K562 (cell line): ENCODE measurements around the gene PPP4C. TPM values are rescaled to one million over a fixed set of nuclear protein-coding genes. Genes with fewer than 3 reads are reported as not detected.

Experiments
- CTBP1 ChIP-seq: fragments of 450-650 bp; IDR thresholded peaks from 2 replicates; pipeline ENCODE4 v1.6.1; 2016; ENCODE audit warnings: borderline replicate concordance
- ESRRB ChIP-seq: fragments of 250-450 bp; sonication (Bioruptor Pico); IDR thresholded peaks from 2 replicates; pipeline ENCODE4 v1.5.0; 2020; ENCODE audit warnings: mild to moderate bottlenecking, moderate library complexity, borderline replicate concordance
- HLTF ChIP-seq: fragments of 450-650 bp; IDR thresholded peaks from 2 replicates; pipeline ENCODE4 v1.6.1; 2016
- HOMEZ ChIP-seq: fragments of 250-450 bp; sonication (Bioruptor Pico); IDR thresholded peaks from 2 replicates; pipeline ENCODE4 v1.4.0; 2020; ENCODE audit warnings: mild to moderate bottlenecking, moderate library complexity
- MAFK ChIP-seq: IDR thresholded peaks from 2 replicates; pipeline ENCODE4 v1.6.1; 2011; ENCODE audit warnings: low read length, improper control_type of control experiment
- MYNN ChIP-seq, 2 experiments: sonication (generic); formaldehyde crosslinking in 1 of 2; IDR thresholded peaks; 2 replicates each; pipeline versions ENCODE4 v1.5.0 to v1.6.1; 2016 to 2020; ENCODE audit warnings: antibody characterized with exemption in 1 of 2, missing genetic modification reagents in 1 of 2
- NR2C1 ChIP-seq, 2 experiments: fragments of 450-650 bp; IDR thresholded peaks; 2 replicates each; pipeline ENCODE4 v1.6.1; 2017; ENCODE audit warnings: mild to moderate bottlenecking in 2 of 2, antibody characterized with exemption in 1 of 2, inconsistent platforms in 1 of 2, missing compliant biosample characterization in 1 of 2, missing genetic modification characterization in 1 of 2
- PHF20 ChIP-seq: fragments of 450-650 bp; IDR thresholded peaks from 2 replicates; pipeline ENCODE4 v1.6.1; 2018; ENCODE audit not compliant: partially characterized antibody
- RBM39 ChIP-seq: fragments of 200-400 bp; formaldehyde crosslinking; optimal IDR thresholded peaks from 2 replicates; pipeline ENCODE3; 2018; ENCODE audit warnings: low read depth, low read length
- SRSF1 ChIP-seq: fragments of 200-400 bp; formaldehyde crosslinking; IDR thresholded peaks from 2 replicates; pipeline ENCODE4 v1.6.1; 2017; ENCODE audit warnings: mild to moderate bottlenecking, low read depth, low read length, moderate library complexity
- TAF7 ChIP-seq: fragments of 450-650 bp; IDR thresholded peaks from 2 replicates; pipeline ENCODE4 v1.6.1; 2016; ENCODE audit warnings: missing genetic modification characterization, missing compliant biosample characterization
- ZNF24 ChIP-seq: fragments of 450-650 bp; IDR thresholded peaks from 2 replicates; pipeline ENCODE4 v1.6.1; 2016
- ZNF583 ChIP-seq: fragments of 250-450 bp; sonication (Bioruptor Pico); IDR thresholded peaks from 2 replicates; pipeline ENCODE4 v1.4.0; 2020
- polyA plus RNA-seq, 8 experiments: library from polyadenylated mRNA; depleted of rRNA in 4 of 8; stranded (reverse) in 5 of 8; unstranded in 3 of 8; fragments of >200 nt; fragmentation: Nextera tagmentation in 2 of 8; fragmentation: Illumina TruSeq in 1 of 8; extraction: Ambion mirVana in 2 of 8; extraction: Trizol in 1 of 8; gene quantifications; 2 replicates each; pipeline versions ENCODE4 v1.2.1 to v1.2.3, GENCODE V29; 2011 to 2014; ENCODE audit warnings: inconsistent platforms in 1 of 8, missing spikeins in 1 of 8
- total RNA-seq, 7 experiments: library from RNA; depleted of rRNA in 6 of 7; stranded (reverse); fragments of >200 nt in 6 of 7; fragmentation: Illumina TruSeq in 2 of 7; extraction: Trizol in 2 of 7; gene quantifications; 2 replicates each; pipeline versions ENCODE4 v1.2.1 to v1.2.3, GENCODE V29; 2011 to 2021; ENCODE audit warnings: low replicate concordance in 1 of 7
- TF ChIP-seq, protein P1 (sequence below): fragments of 250-450 bp; sonication (Bioruptor Pico); IDR thresholded peaks from 2 replicates; pipeline ENCODE4 v1.5.0; 2021
- TF ChIP-seq, protein P2 (sequence below): IDR thresholded peaks from 3 replicates; pipeline ENCODE4 v1.6.1; 2011; ENCODE audit warnings: borderline replicate concordance, mild to moderate bottlenecking, moderate library complexity; ENCODE audit not compliant: insufficient read length; ENCODE audit errors: extremely low read depth
- TF ChIP-seq, protein P3 (sequence below): sonication (generic); formaldehyde crosslinking; IDR thresholded peaks from 2 replicates; pipeline ENCODE4 v1.8.0; 2022; ENCODE audit warnings: mild to moderate bottlenecking, missing genetic modification reagents
- TF ChIP-seq, protein P4 (sequence below), 2 experiments: fragments of 150-350 bp in 1 of 2; IDR thresholded peaks; 2 replicates each; pipeline ENCODE4 v1.6.1; 2012 to 2016; ENCODE audit warnings: low read depth in 2 of 2, low read length in 2 of 2, mild to moderate bottlenecking in 1 of 2, moderate library complexity in 1 of 2

PPP4C gene
- total and polyA plus RNA-seq, 9 of the 15 experiments (the other 6 are each of a cell fraction or from before 2014, with no cell fraction given) = 3.5 to 183 (median 131) TPM

DNA sequence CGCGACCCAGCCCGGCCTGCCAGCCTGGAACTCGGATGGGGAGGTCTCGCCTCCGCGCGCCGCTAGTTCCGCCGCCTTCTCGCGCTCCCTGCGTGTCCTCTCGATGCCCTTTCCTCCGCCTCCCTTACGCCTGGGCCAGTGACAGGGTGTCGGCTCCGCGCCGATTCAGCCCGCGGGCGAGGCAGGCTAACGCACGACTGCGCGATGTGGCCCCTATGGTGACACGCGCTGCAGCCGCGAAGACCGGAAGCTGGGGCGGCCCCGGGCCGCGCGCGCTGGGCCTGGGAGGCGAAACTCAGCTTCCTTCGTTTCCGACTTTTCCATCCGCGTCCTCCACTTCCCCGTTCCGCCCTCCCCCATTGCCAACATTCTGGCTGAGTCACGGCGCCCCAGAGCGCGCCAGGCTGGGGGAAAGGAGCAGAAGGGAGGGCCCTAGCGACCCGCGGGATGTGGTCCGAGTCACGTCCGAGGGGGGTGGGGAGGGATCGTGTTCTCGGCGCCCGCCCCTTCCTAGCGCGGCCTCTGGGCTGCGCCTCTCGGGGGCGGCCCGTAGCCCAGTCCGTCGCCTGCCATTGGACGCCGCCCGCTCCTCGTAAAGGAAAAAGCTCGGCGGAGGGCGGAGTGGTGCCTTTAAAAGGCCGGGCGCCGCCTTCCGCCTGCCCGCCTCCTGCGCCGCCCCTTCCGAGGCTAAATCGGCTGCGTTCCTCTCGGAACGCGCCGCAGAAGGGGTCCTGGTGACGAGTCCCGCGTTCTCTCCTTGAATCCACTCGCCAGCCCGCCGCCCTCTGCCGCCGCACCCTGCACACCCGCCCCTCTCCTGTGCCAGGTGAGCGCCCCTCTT lies 10.5 kb upstream of the PPP4C start, which contains the start of gene ALDOA (continued):
- TF ChIP-seq, protein P1, sequence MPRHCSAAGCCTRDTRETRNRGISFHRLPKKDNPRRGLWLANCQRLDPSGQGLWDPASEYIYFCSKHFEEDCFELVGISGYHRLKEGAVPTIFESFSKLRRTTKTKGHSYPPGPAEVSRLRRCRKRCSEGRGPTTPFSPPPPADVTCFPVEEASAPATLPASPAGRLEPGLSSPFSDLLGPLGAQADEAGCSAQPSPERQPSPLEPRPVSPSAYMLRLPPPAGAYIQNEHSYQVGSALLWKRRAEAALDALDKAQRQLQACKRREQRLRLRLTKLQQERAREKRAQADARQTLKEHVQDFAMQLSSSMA = no peak; the same call in 1 of the 2 replicates
- TF ChIP-seq HOMEZ (CRISPR knock-in tag) (no peak), NR2C1 (IDR thresholded peaks at IDR 0.05) (no peak), NR2C1 (tag; IDR thresholded peaks at IDR 0.05) (no peak), ZNF583 (CRISPR knock-in tag) (no peak), RBM39 (no peak), HLTF (no peak), TAF7 (tag) (peak; percentile 70), ESRRB (no peak), CTBP1 (peak; percentile 97), SRSF1 (no peak), ZNF24 (peak; percentile 73; the same call in 1 of the 2 replicates), MAFK (peak; percentile 86), MYNN (IDR thresholded peaks at IDR 0.05) (peak; percentile 55; the same call in 1 of the 2 replicates), MYNN (CRISPR knock-in tag; IDR thresholded peaks at IDR 0.05) (no peak), PHF20 (peak; percentile 83)
- TF ChIP-seq, protein P2, sequence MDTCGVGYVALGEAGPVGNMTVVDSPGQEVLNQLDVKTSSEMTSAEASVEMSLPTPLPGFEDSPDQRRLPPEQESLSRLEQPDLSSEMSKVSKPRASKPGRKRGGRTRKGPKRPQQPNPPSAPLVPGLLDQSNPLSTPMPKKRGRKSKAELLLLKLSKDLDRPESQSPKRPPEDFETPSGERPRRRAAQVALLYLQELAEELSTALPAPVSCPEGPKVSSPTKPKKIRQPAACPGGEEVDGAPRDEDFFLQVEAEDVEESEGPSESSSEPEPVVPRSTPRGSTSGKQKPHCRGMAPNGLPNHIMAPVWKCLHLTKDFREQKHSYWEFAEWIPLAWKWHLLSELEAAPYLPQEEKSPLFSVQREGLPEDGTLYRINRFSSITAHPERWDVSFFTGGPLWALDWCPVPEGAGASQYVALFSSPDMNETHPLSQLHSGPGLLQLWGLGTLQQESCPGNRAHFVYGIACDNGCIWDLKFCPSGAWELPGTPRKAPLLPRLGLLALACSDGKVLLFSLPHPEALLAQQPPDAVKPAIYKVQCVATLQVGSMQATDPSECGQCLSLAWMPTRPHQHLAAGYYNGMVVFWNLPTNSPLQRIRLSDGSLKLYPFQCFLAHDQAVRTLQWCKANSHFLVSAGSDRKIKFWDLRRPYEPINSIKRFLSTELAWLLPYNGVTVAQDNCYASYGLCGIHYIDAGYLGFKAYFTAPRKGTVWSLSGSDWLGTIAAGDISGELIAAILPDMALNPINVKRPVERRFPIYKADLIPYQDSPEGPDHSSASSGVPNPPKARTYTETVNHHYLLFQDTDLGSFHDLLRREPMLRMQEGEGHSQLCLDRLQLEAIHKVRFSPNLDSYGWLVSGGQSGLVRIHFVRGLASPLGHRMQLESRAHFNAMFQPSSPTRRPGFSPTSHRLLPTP = no peak
- TF ChIP-seq, protein P3, sequence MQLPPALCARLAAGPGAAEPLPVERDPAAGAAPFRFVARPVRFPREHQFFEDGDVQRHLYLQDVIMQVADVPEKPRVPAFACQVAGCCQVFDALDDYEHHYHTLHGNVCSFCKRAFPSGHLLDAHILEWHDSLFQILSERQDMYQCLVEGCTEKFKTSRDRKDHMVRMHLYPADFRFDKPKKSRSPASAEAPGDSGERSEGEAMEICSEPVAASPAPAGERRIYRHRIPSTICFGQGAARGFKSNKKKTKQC (CRISPR knock-in tag) = no peak; the same call in 1 of the 2 replicates
- TF ChIP-seq, protein P4, sequence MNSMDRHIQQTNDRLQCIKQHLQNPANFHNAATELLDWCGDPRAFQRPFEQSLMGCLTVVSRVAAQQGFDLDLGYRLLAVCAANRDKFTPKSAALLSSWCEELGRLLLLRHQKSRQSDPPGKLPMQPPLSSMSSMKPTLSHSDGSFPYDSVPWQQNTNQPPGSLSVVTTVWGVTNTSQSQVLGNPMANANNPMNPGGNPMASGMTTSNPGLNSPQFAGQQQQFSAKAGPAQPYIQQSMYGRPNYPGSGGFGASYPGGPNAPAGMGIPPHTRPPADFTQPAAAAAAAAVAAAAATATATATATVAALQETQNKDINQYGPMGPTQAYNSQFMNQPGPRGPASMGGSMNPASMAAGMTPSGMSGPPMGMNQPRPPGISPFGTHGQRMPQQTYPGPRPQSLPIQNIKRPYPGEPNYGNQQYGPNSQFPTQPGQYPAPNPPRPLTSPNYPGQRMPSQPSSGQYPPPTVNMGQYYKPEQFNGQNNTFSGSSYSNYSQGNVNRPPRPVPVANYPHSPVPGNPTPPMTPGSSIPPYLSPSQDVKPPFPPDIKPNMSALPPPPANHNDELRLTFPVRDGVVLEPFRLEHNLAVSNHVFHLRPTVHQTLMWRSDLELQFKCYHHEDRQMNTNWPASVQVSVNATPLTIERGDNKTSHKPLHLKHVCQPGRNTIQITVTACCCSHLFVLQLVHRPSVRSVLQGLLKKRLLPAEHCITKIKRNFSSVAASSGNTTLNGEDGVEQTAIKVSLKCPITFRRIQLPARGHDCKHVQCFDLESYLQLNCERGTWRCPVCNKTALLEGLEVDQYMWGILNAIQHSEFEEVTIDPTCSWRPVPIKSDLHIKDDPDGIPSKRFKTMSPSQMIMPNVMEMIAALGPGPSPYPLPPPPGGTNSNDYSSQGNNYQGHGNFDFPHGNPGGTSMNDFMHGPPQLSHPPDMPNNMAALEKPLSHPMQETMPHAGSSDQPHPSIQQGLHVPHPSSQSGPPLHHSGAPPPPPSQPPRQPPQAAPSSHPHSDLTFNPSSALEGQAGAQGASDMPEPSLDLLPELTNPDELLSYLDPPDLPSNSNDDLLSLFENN (IDR thresholded peaks at IDR 0.05; ENCODE audit: low read depth in 2 of 2, low read length in 2 of 2) = no peak
